Activated CD4-positive, alpha-beta T cell treated with anti-CD3 and anti-CD28 coated beads for 36 hours (primary cell): ENCODE data around the gene TRAF3IP1. TPM values are rescaled to one million over a fixed set of nuclear protein-coding genes. Genes with fewer than 3 reads are reported as not detected.

Experiments used
- ATAC-seq: fragments of 200-7000 bp; cut with Tn5 transposase; one replicate; pipeline ENCODE4 v1.10.0; 2021; ENCODE audit warnings: mild to moderate bottlenecking, moderate library complexity
- CTCF ChIA-PET: fragments of 350-600 bp; sonication (Branson Sonifier 250); formaldehyde crosslinking; loops from one replicate; lab custom pipeline; 2021; ENCODE audit warnings: antibody characterized with exemption; lab: Charles Lee
- POLR2A ChIA-PET: fragments of 350-600 bp; sonication (Branson Sonifier 250); formaldehyde crosslinking; loops from one replicate; lab custom pipeline; 2021; ENCODE audit warnings: antibody characterized with exemption, inconsistent platforms; lab: Charles Lee
- DNase-seq: peaks from one replicate; pipeline ENCODE4 v3.0.0-alpha.2; 2020
- H3K27ac Mint-ChIP-seq: one replicate; pipeline ENCODE4 v1.8.0; 2021; ENCODE audit warnings: mixed read lengths
- H3K27me3 Mint-ChIP-seq: one replicate; pipeline ENCODE4 v1.8.0; 2021; ENCODE audit warnings: mixed read lengths
- H3K36me3 Mint-ChIP-seq: one replicate; pipeline ENCODE4 v1.8.0; 2021; ENCODE audit warnings: low read depth, mixed read lengths
- H3K4me1 Mint-ChIP-seq: one replicate; pipeline ENCODE4 v1.8.0; 2021; ENCODE audit warnings: mixed read lengths
- H3K4me3 Mint-ChIP-seq: one replicate; pipeline ENCODE4 v1.8.0; 2021; ENCODE audit warnings: mild to moderate bottlenecking, moderate library complexity, mixed read lengths
- H3K9me3 Mint-ChIP-seq: one replicate; pipeline ENCODE4 v1.8.0; 2021; ENCODE audit warnings: low read depth, mixed read lengths
- intact Hi-C, 2 experiments: fragments of 100-400 bp; cut with DNase I in 1 of 2; cut with micrococcal nuclease in 1 of 2; formaldehyde crosslinking; loops; one replicate each; pipeline versions ENCODE4 v1.14.2 to v1.15.1; 2022 to 2024; cut with DNase I, micrococcal nuclease
- total RNA-seq, 2 experiments: library from RNA; stranded (reverse); gene quantifications; one replicate each; pipeline ENCODE4 v1.2.3, GENCODE V29; 2021

TRAF3IP1 gene
- total RNA-seq, 2 experiments from 2014 or later, result 8.5 to 9.8 TPM

DNA sequence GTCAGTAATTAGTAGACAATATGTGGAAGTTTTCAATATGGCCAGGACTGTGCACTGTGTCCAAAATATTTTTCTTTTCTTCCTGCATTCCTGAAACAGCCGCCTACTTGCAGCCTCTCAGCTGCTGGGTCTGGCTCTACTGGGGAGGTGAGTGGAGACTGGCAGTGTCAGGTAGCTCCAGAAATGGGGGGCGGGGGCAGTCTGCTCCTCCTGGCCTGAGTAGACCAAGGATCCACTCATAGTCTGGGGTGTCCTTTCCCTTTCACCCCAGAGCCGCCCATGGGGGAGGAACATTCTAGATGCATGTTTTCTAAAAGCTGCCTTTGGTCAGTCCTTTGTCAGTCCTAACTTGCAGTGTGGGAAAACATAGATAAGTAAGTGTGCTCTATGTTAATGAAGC is 23.7 kb downstream of the TRAF3IP1 start:
- no peak for ATAC-seq
- CTCF ChIA-PET, result interaction anchor here (0.6 kb wide), 1 partner anchor 118 kb away, joined by 3 read pairs; no protein-coding TSS in a partner anchor

DNA sequence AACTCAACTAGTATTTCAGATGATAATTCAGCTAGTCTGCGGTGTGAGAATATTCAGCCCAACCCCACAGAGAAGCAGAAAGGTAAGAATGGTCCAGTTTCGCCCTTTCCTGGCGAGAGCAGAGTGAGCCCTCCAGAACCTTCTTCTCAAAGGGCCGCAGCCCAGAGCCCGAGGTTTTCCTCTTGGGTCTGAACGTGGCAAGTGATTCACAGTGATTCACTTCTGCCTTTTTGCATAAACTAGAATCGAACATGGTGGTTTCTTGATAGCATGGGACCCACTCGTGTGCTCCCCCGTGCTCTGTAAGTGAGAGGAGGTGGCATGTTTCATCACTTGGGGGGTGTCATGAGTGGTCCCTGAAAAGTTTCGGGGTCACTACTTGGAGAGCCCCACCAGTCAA is 24.2 kb downstream of the TRAF3IP1 start:
- ATAC-seq (no peak), DNase-seq (no peak)
- Mint-ChIP-seq H3K4me3 (no peak overlapping the region), H3K27me3 (no peaks in the 10 kb centered on the region), H3K27ac (no peak overlapping the region), H3K4me1 (no peaks in the 10 kb centered on the region), H3K36me3 (peaks cover 1% of the 10 kb centered on the region), H3K9me3 (no peaks in the 10 kb centered on the region)
- POLR2A ChIA-PET, result no interaction called here
- intact Hi-C loops, result no loop called here
- CTCF ChIA-PET, result no interaction called here

More for the DNA sequence above, 23.7 kb downstream of the TRAF3IP1 start:
- peaks cover 2% of the 10 kb centered on the region for H3K4me1 Mint-ChIP-seq
- H3K4me3 Mint-ChIP-seq, result no peak overlapping the region
- POLR2A ChIA-PET, result no interaction called here
- H3K36me3 Mint-ChIP-seq, result peaks cover 1% of the 10 kb centered on the region
- no peaks in the 10 kb centered on the region for H3K27me3 Mint-ChIP-seq
- intact Hi-C loops, result no loop called here
- no peak for DNase-seq
- no peak overlapping the region for H3K27ac Mint-ChIP-seq
- H3K9me3 Mint-ChIP-seq, result no peaks in the 10 kb centered on the region

DNA sequence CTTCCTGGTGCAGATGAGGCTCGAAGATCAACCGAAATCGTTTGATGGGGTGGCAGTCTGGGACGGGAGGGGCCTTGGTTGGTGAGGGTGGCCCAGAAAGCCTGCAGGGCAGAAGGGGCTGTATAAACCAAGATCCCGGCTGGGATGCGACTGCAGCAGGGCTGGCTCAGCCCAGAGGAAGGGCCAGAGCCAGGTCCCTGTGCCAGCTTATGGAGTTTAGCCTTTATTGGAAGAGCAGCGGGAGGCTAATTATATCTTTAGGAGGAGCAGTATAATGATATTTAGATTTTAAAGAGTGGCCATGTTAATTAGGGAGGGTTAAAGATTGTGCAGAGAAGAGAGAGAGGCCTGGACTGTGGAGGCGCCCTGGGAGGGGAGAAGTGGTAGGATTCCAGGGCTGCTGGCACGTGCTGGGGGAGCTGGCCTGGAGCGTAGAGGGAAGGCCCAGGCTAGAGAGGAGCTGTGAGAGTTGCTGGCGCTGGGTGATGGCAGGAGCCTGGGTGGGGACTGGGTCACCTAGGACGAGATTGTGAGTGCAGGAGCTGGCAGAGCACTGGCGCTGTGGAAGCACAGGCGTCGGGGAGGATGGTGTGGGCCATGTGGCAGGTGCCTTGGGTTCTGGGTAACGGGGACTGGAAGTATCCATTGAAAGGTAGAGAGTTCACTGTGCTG is 25.1 kb downstream of the TRAF3IP1 start:
- POLR2A ChIA-PET, result interaction anchor here (0.6 kb wide), 1 partner anchor 23 kb away, joined by 3 read pairs; no protein-coding TSS in a partner anchor
- no peaks in the 10 kb centered on the region for H3K27me3 Mint-ChIP-seq

DNA sequence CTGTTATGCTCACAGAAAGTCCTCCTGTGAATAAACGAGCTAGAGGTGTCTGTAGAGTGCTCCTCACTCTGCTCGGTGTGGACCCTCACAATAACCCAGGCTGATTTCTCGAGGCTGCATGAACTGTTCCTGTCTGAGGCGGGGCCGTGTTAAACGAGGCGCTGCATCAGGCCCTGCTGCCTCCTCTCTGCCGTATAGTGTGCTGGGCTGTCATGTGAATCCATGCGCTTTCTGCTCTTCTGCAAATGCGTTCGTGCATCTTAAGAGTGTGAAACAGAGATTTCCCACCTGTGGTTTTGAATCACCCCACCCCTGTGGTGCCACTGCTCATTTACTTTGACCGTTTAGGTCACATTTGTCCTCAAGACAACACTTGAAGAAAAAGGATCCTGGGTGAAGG is 26.2 kb downstream of the TRAF3IP1 start:
- Mint-ChIP-seq H3K4me3 (no peak overlapping the region), H3K27me3 (no peaks in the 10 kb centered on the region), H3K27ac (no peak overlapping the region), H3K4me1 (no peaks in the 10 kb centered on the region), H3K9me3 (no peaks in the 10 kb centered on the region), H3K36me3 (peaks cover 1% of the 10 kb centered on the region)
- no peak for ATAC-seq
- POLR2A ChIA-PET, result no interaction called here
- intact Hi-C loops, result no loop called here
- no peak for DNase-seq
- CTCF ChIA-PET, result no interaction called here

More for the DNA sequence above, 25.1 kb downstream of the TRAF3IP1 start:
- Mint-ChIP-seq H3K4me1 (no peaks in the 10 kb centered on the region), H3K9me3 (no peaks in the 10 kb centered on the region), H3K36me3 (peaks cover 1% of the 10 kb centered on the region), H3K4me3 (no peak overlapping the region), H3K27ac (no peak overlapping the region)
- DNase-seq, result no peak
- ATAC-seq, result no peak
- CTCF ChIA-PET, result interaction anchor here (0.7 kb wide), 1 partner anchor 13 kb away, joined by 3 read pairs; no protein-coding TSS in a partner anchor
- intact Hi-C loops, result no loop called here

DNA sequence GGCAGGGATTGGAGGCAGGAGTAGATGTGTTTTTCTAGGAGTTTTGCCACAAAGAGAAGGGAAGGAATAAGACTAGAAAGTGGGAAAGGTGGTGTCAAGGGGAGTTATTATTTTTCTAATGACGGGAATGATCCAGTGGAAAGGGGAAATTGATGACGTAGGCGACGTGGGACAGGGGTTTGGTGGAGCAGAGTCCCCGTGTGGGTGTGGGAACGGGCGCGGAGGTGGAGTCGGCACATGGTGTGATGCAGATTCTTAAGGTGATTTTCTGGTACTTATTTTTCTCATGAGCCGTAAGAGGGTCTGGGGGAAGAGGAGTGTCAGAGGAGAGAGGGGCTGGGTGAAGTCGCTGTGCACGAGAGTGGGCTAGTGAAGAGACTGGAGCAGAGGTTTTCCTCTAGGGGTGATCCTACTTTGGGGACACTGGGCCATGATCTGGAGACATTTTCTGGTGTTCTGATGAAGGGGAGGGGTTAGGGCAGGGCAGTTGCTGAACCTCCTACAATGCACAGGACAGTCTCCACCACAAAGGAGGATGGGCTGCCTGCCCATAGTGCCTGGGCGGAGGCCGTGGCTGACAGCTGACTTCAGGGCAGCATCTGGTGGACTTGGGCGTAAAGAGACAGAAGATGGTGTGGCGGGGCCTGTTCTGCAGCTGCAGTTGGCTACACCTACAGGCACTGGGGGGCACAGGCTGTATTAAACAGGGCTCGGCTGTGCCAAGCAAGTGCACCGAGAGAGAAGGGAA is 30.0 kb downstream of the TRAF3IP1 start:
- ChIA-PET CTCF (no interaction called here), POLR2A (no interaction called here)
- intact Hi-C loops, result no loop called here
- H3K27ac Mint-ChIP-seq, result no peak overlapping the region
- H3K36me3 Mint-ChIP-seq, result peaks cover 1% of the 10 kb centered on the region
- no peaks in the 10 kb centered on the region for H3K27me3 Mint-ChIP-seq
- H3K4me3 Mint-ChIP-seq, result no peak overlapping the region
- H3K9me3 Mint-ChIP-seq, result no peaks in the 10 kb centered on the region
- DNase-seq, result no peak
- no peaks in the 10 kb centered on the region for H3K4me1 Mint-ChIP-seq
- no peak for ATAC-seq

DNA sequence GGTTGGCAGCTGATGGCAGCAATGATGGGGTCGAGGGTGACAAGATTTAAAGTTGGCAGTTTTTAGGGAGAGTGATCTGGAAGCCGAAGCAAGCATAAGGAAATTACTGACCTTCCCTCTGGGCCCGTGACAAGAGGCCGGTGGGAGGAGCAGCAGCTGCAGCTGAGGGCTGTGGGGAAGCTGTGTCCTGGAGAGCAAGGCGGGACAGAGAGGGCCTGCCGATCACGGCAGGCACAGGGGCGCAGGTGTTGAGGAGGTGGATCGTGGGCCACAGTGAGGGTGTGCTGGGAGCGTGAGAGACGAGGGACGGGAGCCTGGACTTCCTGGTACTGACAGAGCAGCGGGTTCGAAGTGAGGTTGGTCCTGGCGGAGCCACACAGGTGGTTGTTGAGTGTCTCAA is 31.0 kb downstream of the TRAF3IP1 start:
- Mint-ChIP-seq H3K27me3 (no peaks in the 10 kb centered on the region), H3K4me3 (no peak overlapping the region), H3K27ac (no peak overlapping the region), H3K9me3 (no peaks in the 10 kb centered on the region), H3K4me1 (no peaks in the 10 kb centered on the region), H3K36me3 (peaks cover 1% of the 10 kb centered on the region)
- intact Hi-C loops, result no loop called here
- CTCF ChIA-PET, result interaction anchor here (0.6 kb wide), 1 partner anchor 13 kb away, joined by 3 read pairs; no protein-coding TSS in a partner anchor
- no peak for ATAC-seq
- no peak for DNase-seq
- POLR2A ChIA-PET, result no interaction called here

DNA sequence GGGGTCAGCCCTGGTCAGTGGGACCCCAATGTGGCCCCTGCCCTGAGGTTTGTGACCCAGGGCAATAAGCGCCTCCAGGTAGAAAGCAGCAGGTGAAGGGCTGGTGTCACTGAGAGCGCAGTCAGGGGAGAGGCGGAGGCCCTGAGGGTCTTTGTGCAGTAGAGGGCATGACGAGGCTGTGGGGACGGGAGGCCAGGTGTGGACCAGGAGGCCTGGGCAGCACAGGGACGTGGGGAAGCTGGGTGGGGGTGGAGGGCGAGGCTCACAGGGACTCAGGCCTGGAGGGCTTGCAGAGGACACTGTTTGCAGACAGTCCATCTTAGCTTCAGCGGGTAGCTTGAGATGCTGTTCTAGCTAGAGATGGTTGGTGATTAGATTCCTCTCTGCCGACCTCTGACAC is 32.0 kb downstream of the TRAF3IP1 start:
- CTCF ChIA-PET, result interaction anchor here (0.6 to 1.1 kb wide), 2 partner anchors 12 to 65 kb away, joined by 3 read pairs; no protein-coding TSS in a partner anchor
- POLR2A ChIA-PET, result no interaction called here
- Mint-ChIP-seq H3K9me3 (no peaks in the 10 kb centered on the region), H3K27me3 (no peaks in the 10 kb centered on the region), H3K36me3 (no peaks in the 10 kb centered on the region), H3K4me3 (no peak overlapping the region), H3K27ac (no peak overlapping the region), H3K4me1 (no peaks in the 10 kb centered on the region)
- intact Hi-C loops, result no loop called here
- no peak for DNase-seq
- ATAC-seq, result no peak

DNA sequence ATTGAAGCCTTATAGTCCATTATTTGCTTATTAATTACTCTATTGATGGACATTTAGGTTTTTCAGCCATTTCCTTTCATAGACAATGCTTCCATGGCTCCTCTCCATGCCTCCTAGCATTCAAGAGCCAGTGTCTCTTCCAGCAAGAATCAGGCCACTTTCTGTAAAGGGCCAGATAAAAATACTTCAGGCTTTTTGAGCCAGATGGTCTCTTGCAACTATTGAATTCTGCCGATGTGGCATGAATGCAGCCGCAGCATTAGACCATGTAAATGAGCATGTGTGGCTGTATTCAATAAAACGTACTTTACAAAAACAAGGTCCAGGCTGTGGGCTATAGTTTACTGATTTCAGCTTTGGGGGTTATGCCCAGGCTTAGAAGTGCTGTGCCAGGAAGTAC is 38.5 kb downstream of the TRAF3IP1 start:
- DNase-seq (no peak), ATAC-seq (no peak)
- intact Hi-C loops, result loop anchor here (5.0 kb wide), 2 partner anchors 104 to 429 kb away; no protein-coding TSS in a partner anchor
- ChIA-PET POLR2A (no interaction called here), CTCF (interaction anchor here (0.8 to 2.3 kb wide), 4 partner anchors 12 to 281 kb away, joined by 3 to 8 read pairs (median 4); no protein-coding TSS in a partner anchor)
- Mint-ChIP-seq H3K9me3 (no peaks in the 10 kb centered on the region), H3K4me1 (no peaks in the 10 kb centered on the region), H3K27me3 (no peaks in the 10 kb centered on the region), H3K27ac (no peak overlapping the region), H3K4me3 (no peak overlapping the region), H3K36me3 (peaks cover 5% of the 10 kb centered on the region)

DNA sequence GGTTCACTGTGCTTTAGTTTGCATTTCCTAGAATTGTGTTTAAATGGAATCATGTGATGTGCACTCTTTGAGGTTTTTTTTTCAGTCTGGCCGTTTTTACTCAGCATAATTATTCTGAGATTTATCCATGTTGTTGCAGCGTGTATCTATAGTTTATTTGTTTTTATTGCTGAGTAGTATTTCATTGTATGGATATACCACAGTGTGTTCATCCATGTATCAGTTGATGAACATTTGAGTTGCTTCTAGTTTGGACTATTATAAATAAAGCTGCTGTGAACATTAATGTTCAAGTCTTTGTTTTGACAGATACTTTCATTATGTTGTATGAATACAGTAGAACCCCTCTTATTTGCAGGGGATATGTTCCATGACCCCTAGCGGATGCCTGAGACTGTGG is 39.1 kb downstream of the TRAF3IP1 start:
- Mint-ChIP-seq H3K36me3 (peaks cover 5% of the 10 kb centered on the region), H3K9me3 (no peaks in the 10 kb centered on the region), H3K27me3 (no peaks in the 10 kb centered on the region), H3K4me1 (no peaks in the 10 kb centered on the region), H3K4me3 (no peak overlapping the region), H3K27ac (no peak overlapping the region)
- CTCF ChIA-PET, result no interaction called here
- no peak for DNase-seq
- intact Hi-C loops, result loop anchor here (5.0 kb wide), 2 partner anchors 103 to 428 kb away; no protein-coding TSS in a partner anchor
- POLR2A ChIA-PET, result no interaction called here
- no peak for ATAC-seq

DNA sequence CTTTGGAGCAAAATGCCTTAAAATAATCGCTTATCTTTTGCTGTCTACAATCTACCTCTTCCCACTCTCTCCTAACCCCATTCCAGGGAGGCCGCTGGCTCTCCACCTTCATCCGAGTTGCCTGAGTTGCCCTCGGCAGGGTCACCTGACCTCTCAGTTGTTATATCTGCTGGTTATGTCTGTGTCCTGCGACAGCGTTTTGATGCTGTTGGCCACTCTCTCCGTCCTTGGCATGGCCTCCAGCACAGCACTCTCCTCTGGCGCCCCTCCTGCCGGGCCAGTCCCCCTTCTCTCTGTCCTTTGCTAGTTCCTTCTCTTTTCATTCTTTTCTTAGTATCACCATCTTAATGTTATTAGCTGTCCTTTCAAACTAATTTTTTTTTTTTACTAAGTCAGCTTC is 41.6 kb downstream of the TRAF3IP1 start:
- Mint-ChIP-seq H3K36me3 (peaks cover 5% of the 10 kb centered on the region), H3K27me3 (no peaks in the 10 kb centered on the region), H3K4me1 (no peaks in the 10 kb centered on the region), H3K9me3 (no peaks in the 10 kb centered on the region), H3K4me3 (no peak overlapping the region), H3K27ac (no peak overlapping the region)
- ChIA-PET POLR2A (no interaction called here), CTCF (interaction anchor here (0.7 to 1.3 kb wide), 3 partner anchors 9 to 423 kb away, joined by 3 to 4 read pairs (median 3); no protein-coding TSS in a partner anchor)
- intact Hi-C loops, result no loop called here
- ATAC-seq, result no peak
- no peak for DNase-seq

DNA sequence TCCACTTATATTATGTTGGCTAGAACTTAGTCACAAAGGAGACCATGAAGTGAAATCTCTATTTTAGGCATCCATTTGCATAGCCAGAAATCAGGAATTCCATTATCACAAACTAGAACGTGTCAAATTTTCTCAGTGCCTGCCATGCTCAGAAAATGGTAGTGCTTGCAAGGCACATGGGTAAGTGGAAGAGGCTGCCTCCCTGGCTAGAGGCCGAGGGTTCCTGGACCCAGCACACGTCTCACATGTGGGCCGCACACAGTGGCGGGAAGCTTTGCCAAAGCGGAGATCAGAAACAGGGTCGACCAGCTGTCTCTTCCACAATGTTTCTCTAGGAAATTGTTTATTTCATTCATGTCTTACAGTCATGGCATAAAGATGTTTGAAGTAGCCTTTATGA is 42.3 kb downstream of the TRAF3IP1 start:
- intact Hi-C loops, result no loop called here
- H3K36me3 Mint-ChIP-seq, result peaks cover 5% of the 10 kb centered on the region
- CTCF ChIA-PET, result interaction anchor here (1.3 kb wide), 2 partner anchors 98 to 422 kb away, joined by 3 to 4 read pairs; no protein-coding TSS in a partner anchor
- H3K27me3 Mint-ChIP-seq, result no peaks in the 10 kb centered on the region
- POLR2A ChIA-PET, result no interaction called here
- no peaks in the 10 kb centered on the region for H3K9me3 Mint-ChIP-seq
- no peaks in the 10 kb centered on the region for H3K4me1 Mint-ChIP-seq
- no peak overlapping the region for H3K27ac Mint-ChIP-seq
- DNase-seq, result no peak
- H3K4me3 Mint-ChIP-seq, result no peak overlapping the region
- no peak for ATAC-seq
